Measurements from ENCODE around the gene TSPAN1. TPM values are rescaled to one million over a fixed set of nuclear protein-coding genes. Genes with fewer than 3 reads are reported as not detected.
A peak's percentile ranks its signal among the peaks of the same experiment; 100 is the strongest.

TSPAN1 gene
- total and polyA plus RNA-seq, 10 of the 15 experiments (the other 5 are each of a cell fraction or from before 2014, with no cell fraction given) = 0.08 to 0.29 (median 0.23) TPM; not detected in 5

DNA sequence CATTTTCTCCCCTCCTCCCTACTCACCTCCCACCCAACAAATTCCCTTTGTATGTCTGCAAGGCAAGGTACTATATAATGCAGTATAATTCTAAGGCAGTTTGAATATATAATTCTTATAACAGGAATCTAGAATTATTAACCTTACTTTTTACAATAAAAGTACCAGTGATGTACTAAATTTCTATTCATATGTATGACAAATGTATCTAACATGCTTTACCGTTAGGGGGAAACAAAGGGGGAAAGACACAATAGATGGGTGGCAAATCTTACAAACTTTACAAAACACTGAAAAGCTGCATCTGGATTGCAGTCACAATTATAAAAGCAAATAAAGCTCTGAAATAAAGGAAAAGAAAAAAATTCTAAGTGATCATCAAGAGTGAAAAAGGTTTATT is 44.8 kb upstream of the TSPAN1 start:
- in situ Hi-C loops (cut with MboI) = no loop called here
- BruUV-seq (replicated peaks) = no TSS peak
- intact Hi-C loops (cut with micrococcal nuclease; ENCODE audit: unreplicated experiment) = loop anchor here (5.0 to 10.0 kb wide), 2 partner anchors 68 to 205 kb away; no protein-coding TSS in a partner anchor
- no peak overlapping the region for H2AFZ ChIP-seq (ENCODE audit: control insufficient read depth, low read depth, low read length)
- peaks cover 16% of the 10 kb centered on the region for H3K4me1 ChIP-seq (ENCODE audit: control insufficient read depth, insufficient read depth, low read length)
- no peaks in the 10 kb centered on the region for H3K36me3 ChIP-seq (ENCODE audit: control insufficient read depth in 2 of 2, insufficient read depth in 2 of 2, low read length in 1 of 2)
- H3K27me3 ChIP-seq (replicated peaks in 1 of 2; ENCODE audit: control insufficient read depth in 2 of 2, insufficient read depth in 2 of 2, low read length in 1 of 2) = no peaks in the 10 kb centered on the region
- no peaks in the 10 kb centered on the region for H4K20me1 ChIP-seq (ENCODE audit: control insufficient read depth, insufficient read depth)
- no peak for ATAC-seq
- FAIRE-seq = no peak
- WGBS (ENCODE audit: insufficient coverage, insufficient replicate concordance, low lambda C conversion rate, missing lambda C conversion rate) = 25% methylated on average over 1 of the region's 1 CpG
- peak overlapping the region; percentile 73 for H3K4me2 ChIP-seq (ENCODE audit: control insufficient read depth, insufficient read depth)
- H3K9ac ChIP-seq (ENCODE audit: control insufficient read depth, insufficient read depth, low read length) = peak overlapping the region; percentile 63
- DNase-seq (ENCODE audit: low read depth, low spot score) = no peak
- no peak for TF ChIP-seq TCF3 (IDR thresholded peaks at IDR 0.05; ENCODE audit: borderline replicate concordance, insufficient read depth, low read depth, low read length)
- TF ChIP-seq, protein P1, sequence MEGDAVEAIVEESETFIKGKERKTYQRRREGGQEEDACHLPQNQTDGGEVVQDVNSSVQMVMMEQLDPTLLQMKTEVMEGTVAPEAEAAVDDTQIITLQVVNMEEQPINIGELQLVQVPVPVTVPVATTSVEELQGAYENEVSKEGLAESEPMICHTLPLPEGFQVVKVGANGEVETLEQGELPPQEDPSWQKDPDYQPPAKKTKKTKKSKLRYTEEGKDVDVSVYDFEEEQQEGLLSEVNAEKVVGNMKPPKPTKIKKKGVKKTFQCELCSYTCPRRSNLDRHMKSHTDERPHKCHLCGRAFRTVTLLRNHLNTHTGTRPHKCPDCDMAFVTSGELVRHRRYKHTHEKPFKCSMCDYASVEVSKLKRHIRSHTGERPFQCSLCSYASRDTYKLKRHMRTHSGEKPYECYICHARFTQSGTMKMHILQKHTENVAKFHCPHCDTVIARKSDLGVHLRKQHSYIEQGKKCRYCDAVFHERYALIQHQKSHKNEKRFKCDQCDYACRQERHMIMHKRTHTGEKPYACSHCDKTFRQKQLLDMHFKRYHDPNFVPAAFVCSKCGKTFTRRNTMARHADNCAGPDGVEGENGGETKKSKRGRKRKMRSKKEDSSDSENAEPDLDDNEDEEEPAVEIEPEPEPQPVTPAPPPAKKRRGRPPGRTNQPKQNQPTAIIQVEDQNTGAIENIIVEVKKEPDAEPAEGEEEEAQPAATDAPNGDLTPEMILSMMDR (IDR thresholded peaks at IDR 0.05 in 2 of 3, conservative IDR thresholded peaks at IDR 0.05 in 1 of 3; ENCODE audit: control insufficient read depth in 2 of 3, extremely low read depth in 1 of 3, insufficient read depth in 1 of 3, low read depth in 3 of 3, low read length in 3 of 3) = peak in 1 of 3 experiments; percentile 9; a peak in 1 of 6 replicates
- POLR2A ChIA-PET = interaction anchor here (0.8 to 2.3 kb wide), 5 partner anchors 12 to 441 kb away, joined by 3 to 11 read pairs (median 5); no protein-coding TSS in a partner anchor
- no peaks in the 10 kb centered on the region for H3K9me3 ChIP-seq (replicated peaks; ENCODE audit: control insufficient read depth, insufficient read depth, low read length)
- SMC1A ChIA-PET (ENCODE audit: uncharacterized antibody, unreplicated experiment) = interaction anchor here (0.8 to 4.9 kb wide), 22 partner anchors 9 to 94 kb away, joined by 3 to 37 read pairs (median 4); partner anchors contain the start of gene TSPAN1
- RAD21 ChIA-PET (ENCODE audit: unreplicated experiment) = interaction anchor here (0.8 to 2.5 kb wide), 16 partner anchors 12 to 210 kb away, joined by 3 to 13 read pairs (median 4); partner anchors contain the start of gene NSUN4
- CTCF ChIA-PET = interaction anchor here (0.6 to 3.5 kb wide), 15 partner anchors 10 to 94 kb away, joined by 3 to 14 read pairs (median 3); partner anchors contain the start of gene TSPAN1
- H3K4me3 ChIP-seq = peak overlapping the region; percentile 91
- no peak overlapping the region; the same call in 1 of the 2 replicates for H3K27ac ChIP-seq (ENCODE audit: control insufficient read depth, insufficient read depth)
- peaks cover 63% of the 10 kb centered on the region for H3K79me2 ChIP-seq (ENCODE audit: control insufficient read depth, insufficient read depth, low read length)
